IPS-18c (cell line): ENCODE results near the gene SH2D3A.

Source experiments
- H3K4me3 ChIP-seq: 2 replicates; pipeline ENCODE4 v1.7.0; 2013; ENCODE audit warnings: low read depth, mild to moderate bottlenecking, low read length, moderate library complexity; ENCODE audit not compliant: insufficient read depth
- H3K9me3 ChIP-seq: one replicate; pipeline ENCODE4 v1.6.1; 2013; ENCODE audit warnings: mild to moderate bottlenecking, low read length, moderate library complexity; ENCODE audit not compliant: control insufficient read depth, insufficient read depth

SH2D3A gene

DNA sequence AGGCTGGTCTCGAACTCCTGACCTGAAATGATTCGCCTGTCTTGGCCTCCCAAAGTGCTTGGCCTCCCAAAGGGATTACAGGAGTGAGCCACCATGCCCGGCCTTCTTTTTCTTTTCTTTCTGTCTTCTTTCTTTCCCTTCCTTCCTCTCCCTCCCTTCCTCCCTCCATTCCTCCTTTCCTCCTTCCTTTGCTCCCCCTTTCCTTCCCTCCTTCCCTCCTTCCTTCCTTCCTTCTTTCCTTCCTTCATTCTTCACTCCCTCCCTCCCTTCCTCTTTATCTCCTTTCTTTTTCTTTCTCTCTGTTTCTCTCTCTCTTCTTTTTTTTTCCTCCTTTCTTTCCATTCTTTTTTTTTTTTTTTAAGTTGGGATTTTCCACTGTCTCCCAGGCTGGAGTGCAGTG is 58.9 kb downstream of the SH2D3A start:
- Histone ChIP-seq H3K9me3 (no peaks in the 10 kb centered on the region), H3K4me3 (no peak overlapping the region)

- Histone ChIP-seq H3K4me3 (no peak overlapping the region), H3K9me3 (no peaks in the 10 kb centered on the region)
These were observed 59.6 kb downstream of the SH2D3A start for GRCh38 chr19:6707658-6708018.

- Histone ChIP-seq H3K9me3 (no peaks in the 10 kb centered on the region), H3K4me3 (no peak overlapping the region)
These were observed 60.1 kb downstream of the SH2D3A start for GRCh38 chr19:6707011-6707657.

DNA sequence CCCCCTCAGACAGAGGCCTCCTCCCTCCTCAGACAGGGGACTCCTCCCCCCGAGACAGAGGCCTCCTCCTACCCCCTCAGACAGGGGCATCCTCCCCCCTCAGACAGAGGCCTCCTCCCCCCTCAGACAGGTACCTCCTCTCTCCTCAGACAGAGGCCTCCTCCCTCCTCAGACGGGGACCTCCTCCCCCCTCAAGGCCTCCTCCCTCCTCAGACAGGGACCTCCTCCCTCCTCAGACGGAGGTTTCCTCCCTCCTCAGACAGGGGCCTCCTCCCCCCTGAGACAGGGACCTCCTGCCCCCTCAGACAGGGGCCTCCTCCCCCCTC is 60.6 kb downstream of the SH2D3A start:
- H3K4me3 ChIP-seq: no peak overlapping the region
- H3K9me3 ChIP-seq: no peaks in the 10 kb centered on the region

DNA sequence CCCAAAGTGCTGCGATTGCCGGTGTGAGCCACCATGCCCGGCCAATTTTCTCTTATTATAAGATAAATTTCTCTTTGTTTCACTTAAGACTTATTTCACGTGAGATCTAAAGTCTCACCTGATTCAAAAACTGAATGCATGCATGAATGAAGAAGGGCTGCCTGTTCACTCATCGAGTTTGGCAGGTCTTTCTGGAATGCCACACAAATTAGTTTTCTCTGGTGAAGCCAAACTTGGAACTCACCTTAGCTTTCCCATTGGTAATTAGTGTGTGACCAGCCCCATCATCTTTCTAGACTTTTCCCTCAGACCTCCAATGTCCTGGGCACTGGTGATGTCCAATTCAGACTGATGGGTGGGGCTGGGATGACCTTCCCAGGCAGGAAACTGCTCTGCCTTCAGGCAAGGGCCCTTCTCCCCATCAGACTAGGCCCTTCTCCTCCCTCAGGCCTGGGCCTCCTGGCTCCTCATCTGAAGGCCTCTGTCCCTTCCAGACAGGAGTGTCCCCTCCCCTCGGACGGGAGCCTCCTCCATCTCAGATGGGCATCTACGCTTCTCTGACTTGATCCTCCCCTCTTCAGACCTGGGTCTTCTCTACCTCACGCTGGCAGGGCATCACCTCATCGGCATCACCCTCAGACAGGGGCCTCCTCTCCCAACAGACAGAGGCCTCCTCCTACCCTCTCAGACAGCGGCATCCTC is 61.2 kb downstream of the SH2D3A start:
- Histone ChIP-seq H3K4me3 (no peak overlapping the region), H3K9me3 (no peaks in the 10 kb centered on the region)
